Amniotic epithelial cell (primary cell): Measurements from ENCODE around the gene NFKBIE.

ENCODE experiments used
- DNase-seq: peaks from one replicate; pipeline ENCODE4 v3.0.0-alpha.2; 2010; ENCODE audit warnings: low read depth

NFKBIE gene

DNA sequence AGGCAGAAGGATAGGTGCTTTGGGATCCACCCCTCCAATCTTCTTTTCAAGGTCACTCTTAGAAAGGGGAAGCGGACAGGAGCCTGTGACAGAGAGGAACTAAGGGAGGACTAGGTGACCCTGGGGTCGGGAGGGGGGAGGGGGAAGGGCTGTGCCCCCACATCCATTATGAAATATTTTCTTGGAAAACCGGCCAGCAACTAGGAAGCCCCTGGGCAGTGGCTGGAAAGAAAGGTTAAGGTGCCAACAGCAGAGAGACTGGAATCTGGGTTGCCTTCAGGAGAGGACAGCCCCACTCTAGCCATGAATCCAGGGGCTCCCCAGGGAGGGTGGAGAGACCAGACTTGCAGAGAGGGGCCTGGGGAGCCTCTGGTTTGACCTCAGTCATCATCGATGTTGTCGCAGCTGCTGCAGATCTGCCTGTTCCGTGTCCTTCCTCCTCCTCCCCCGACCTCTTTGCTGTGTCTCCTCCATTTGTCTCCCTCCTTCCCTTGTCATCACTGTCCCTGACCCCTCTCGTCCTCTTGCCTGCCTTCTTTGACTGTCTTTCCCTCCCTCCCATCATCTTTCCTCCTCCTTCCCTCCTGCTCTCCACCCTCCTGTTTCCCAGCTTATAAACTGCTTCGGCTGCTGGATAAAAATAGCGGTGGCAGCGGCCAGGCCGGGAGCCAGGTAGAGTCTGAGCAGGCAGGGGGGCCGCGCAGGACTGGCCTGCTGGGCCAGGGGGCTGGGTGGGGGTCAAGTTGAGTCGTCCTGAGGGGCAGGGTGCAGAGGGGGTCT is 38.8 kb downstream of the NFKBIE start:
- DNase-seq = no peak

- DNase-seq = no peak
These were observed 39.6 kb downstream of the NFKBIE start for GRCh38 chr6:44225579-44226325.

GRCh38 chr6:44224965-44225305 is 40.4 kb downstream of the NFKBIE start:
- no peak for DNase-seq

- DNase-seq = peak; percentile 11
These were observed 41.1 kb downstream of the NFKBIE start for GRCh38 chr6:44224029-44224964.

GRCh38 chr6:44223319-44224028 is 41.9 kb downstream of the NFKBIE start, which contains the start of gene SLC29A1:
Gene SLC29A1, plus strand, starts transcription at chr6:44223595. Its CDS starts 3,719 bp downstream, at chr6:44227314.
- peak; percentile 15 for DNase-seq

- DNase-seq = no peak
These were observed 42.6 kb downstream of the NFKBIE start for GRCh38 chr6:44222486-44223318.

- no peak for DNase-seq
These were observed 43.4 kb downstream of the NFKBIE start for GRCh38 chr6:44221961-44222335.

DNA sequence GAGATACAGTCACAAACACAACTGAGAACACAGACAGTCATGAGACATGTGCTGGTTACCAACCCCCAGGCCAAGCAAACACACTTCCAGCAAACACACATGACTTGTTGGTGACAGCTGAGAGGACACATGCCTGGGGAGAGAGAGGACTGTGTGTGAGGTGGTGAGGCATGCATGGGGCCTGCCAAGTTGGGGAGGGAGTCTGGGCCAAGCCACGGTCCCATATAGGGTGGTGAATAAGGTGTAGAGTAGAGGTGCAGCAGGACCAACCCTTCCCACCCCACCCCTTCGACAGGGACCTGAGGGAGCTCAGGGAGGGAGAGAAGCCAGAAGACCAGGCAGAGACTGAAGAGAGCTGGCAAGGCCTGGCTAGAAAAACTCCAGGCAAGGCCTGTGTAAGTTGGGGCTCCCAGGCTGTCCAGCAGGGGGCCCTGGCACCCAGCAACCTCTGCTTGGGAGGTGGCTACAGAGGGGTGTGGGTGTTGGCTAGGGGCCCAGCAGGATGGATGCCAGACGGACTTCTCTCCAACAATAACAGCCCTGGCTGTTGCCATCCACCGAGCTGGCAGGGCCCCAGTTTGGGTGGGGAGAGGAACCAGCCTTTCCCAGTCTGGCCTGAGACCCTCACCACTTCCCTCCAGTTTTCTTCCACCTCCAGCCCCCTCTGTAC is 43.9 kb downstream of the NFKBIE start:
- DNase-seq = peak; percentile 77

GRCh38 chr6:44220913-44221290 is 44.4 kb downstream of the NFKBIE start:
- DNase-seq = no peak

GRCh38 chr6:44219815-44220784 is 45.3 kb downstream of the NFKBIE start:
- DNase-seq = no peak

GRCh38 chr6:44219053-44219814 is 46.1 kb downstream of the NFKBIE start:
- DNase-seq = peak; percentile 33

DNA sequence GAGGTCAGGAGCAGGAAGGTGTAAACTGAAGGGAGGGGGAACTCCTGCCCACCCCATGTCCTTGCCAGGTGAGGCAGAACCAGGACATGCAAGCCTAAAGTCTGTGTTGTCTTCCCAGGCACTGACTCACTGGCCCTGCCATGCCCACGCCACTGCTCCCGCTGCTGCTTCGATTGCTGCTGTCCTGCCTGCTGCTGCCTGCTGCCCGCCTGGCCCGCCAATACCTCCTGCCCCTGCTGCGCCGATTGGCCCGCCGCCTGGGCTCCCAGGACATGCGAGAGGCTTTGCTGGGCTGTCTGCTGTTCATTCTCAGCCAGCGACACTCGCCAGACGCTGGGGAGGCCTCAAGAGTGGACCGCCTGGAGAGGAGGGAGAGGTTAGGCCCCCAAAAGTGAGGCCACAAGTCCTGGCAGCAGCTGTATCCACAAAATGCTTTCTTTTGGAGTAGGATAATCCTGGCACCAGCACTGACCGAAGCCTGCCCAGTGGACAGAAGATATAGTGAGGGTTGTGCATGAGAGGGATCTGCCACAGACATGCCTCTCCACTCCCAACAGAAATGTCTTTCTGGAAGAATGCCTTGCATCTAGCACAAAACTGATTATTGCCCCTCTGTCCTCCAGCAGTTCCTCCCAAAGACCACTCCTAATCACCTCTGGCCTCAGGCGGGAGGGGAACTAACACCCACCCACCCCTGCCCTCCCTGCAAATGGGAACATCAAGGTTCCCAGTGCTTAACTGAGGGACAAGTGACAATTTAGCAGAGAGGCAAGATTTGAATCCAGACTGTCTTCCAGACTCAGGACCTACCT is 47.8 kb downstream of the NFKBIE start:
- DNase-seq = no peak

DNA sequence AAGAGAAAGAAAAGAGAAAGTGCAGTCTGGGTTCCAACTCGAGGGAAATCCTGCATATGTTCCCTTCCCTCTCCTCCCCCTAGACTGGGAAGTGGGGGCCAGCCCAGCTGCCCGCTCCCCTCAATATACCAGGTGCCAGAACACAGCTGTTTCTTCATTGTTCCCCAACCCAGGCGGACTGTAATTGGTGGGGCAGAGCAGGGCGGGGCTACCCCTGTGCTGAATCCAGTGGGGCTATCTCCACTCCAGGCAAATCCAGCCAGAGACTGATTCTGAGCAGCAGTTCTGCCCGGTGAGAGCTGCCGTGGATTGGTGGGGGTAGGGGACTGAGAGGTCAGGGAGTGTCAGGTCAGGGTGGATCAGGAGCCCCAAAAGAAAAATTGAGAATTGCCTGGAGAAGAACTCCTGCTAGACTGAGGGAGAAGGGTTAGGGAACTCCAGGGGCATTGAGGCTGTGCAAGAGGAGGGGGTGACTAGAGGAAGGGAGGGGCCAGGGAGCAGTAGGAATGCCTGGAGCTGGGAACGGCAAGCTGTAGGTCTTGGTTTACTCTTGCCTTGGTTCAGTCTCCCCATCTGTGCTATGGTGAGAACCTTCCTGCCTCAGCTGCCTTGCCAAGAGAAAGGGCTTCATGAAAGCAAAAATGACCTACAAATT is 48.5 kb downstream of the NFKBIE start, which contains the start of gene MYMX:
MYMX (plus strand) TSS at position 250 of the 655 bp plus-strand sequence. CDS start 546 bp downstream, outside the sequence.
- no peak for DNase-seq

GRCh38 chr6:44214307-44214706 is 51.0 kb downstream of the NFKBIE start:
- DNase-seq = no peak

DNA sequence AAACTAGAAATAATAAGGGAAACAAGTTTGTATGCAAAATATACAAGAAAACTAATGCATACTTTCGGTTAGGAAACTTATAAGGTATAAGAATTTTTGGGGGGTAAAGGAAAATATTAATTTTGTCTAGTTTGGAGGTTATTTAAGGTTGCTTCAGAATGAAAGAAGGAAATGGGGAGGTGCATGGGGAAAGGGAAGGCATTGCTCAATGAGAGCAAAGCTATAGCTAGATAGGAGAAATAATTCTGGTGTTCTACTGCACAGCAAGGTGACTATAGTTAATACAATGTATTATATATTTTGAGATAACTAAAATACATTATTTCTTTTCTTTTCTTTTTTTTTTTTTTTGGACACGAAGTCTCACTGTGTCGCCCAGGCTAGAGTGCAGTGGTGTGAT is 54.1 kb downstream of the NFKBIE start:
- DNase-seq = no peak
